ENCODE data around the gene SHISAL1.

SHISAL1 gene

GRCh38 chr22:44213489-44214043, 99.2 kb downstream of the SHISAL1 start:
- TF ChIP-seq TAF1 (IDR thresholded peaks at IDR 0.05; ENCODE audit: low read depth, low read length) (no peak), SPI1 (IDR thresholded peaks at IDR 0.05; ENCODE audit: low read depth, low read length) (no peak), PAX5 (IDR thresholded peaks at IDR 0.05; ENCODE audit: insufficient read depth, low read length, severe bottlenecking) (no peak), POU2F2 (IDR thresholded peaks at IDR 0.05; ENCODE audit: low read depth, low read length) (no peak), POLR2AphosphoS5 (IDR thresholded peaks at IDR 0.05; ENCODE audit: low read depth, low read length) (no peak), POLR2A (IDR thresholded peaks at IDR 0.05; ENCODE audit: low read depth, low read length) (no peak)
- FAIRE-seq (peak; percentile 85), DNase-seq (ENCODE audit: insufficient read length, low spot score) (no peak)

GRCh38 chr22:44212936-44213335, 99.8 kb downstream of the SHISAL1 start:
- FAIRE-seq (no peak), DNase-seq (ENCODE audit: insufficient read length, low spot score) (no peak)
- TF ChIP-seq POU2F2 (IDR thresholded peaks at IDR 0.05; ENCODE audit: low read depth, low read length) (no peak), POLR2AphosphoS5 (IDR thresholded peaks at IDR 0.05; ENCODE audit: low read depth, low read length) (no peak), PAX5 (IDR thresholded peaks at IDR 0.05; ENCODE audit: insufficient read depth, low read length, severe bottlenecking) (no peak), SPI1 (IDR thresholded peaks at IDR 0.05; ENCODE audit: low read depth, low read length) (no peak), POLR2A (IDR thresholded peaks at IDR 0.05; ENCODE audit: low read depth, low read length) (no peak), TAF1 (IDR thresholded peaks at IDR 0.05; ENCODE audit: low read depth, low read length) (no peak)

GRCh38 chr22:44211946-44212930, 100.5 kb downstream of the SHISAL1 start:
- no peak for DNase-seq (ENCODE audit: insufficient read length, low spot score)
- FAIRE-seq: no peak
- no peak for TF ChIP-seq PAX5 (IDR thresholded peaks at IDR 0.05; ENCODE audit: insufficient read depth, low read length, severe bottlenecking)
- no peak for TF ChIP-seq POLR2A (IDR thresholded peaks at IDR 0.05; ENCODE audit: low read depth, low read length)
- no peak for TF ChIP-seq POU2F2 (IDR thresholded peaks at IDR 0.05; ENCODE audit: low read depth, low read length)
- TF ChIP-seq POLR2AphosphoS5 (IDR thresholded peaks at IDR 0.05; ENCODE audit: low read depth, low read length): no peak
- no peak for TF ChIP-seq SPI1 (IDR thresholded peaks at IDR 0.05; ENCODE audit: low read depth, low read length)
- TF ChIP-seq TAF1 (IDR thresholded peaks at IDR 0.05; ENCODE audit: low read depth, low read length): no peak

GRCh38 chr22:44211256-44211945, 101.3 kb downstream of the SHISAL1 start:
- DNase-seq (ENCODE audit: insufficient read length, low spot score): no peak
- TF ChIP-seq SPI1 (IDR thresholded peaks at IDR 0.05; ENCODE audit: low read depth, low read length) (no peak), POLR2A (IDR thresholded peaks at IDR 0.05; ENCODE audit: low read depth, low read length) (no peak), PAX5 (IDR thresholded peaks at IDR 0.05; ENCODE audit: insufficient read depth, low read length, severe bottlenecking) (no peak), POLR2AphosphoS5 (IDR thresholded peaks at IDR 0.05; ENCODE audit: low read depth, low read length) (no peak), TAF1 (IDR thresholded peaks at IDR 0.05; ENCODE audit: low read depth, low read length) (no peak)
- no peak for FAIRE-seq

- no peak for DNase-seq (ENCODE audit: insufficient read length, low spot score)
- FAIRE-seq: no peak
- TF ChIP-seq SPI1 (IDR thresholded peaks at IDR 0.05; ENCODE audit: low read depth, low read length) (no peak), PAX5 (IDR thresholded peaks at IDR 0.05; ENCODE audit: insufficient read depth, low read length, severe bottlenecking) (no peak), TAF1 (IDR thresholded peaks at IDR 0.05; ENCODE audit: low read depth, low read length) (no peak), POLR2AphosphoS5 (IDR thresholded peaks at IDR 0.05; ENCODE audit: low read depth, low read length) (no peak), POU2F2 (IDR thresholded peaks at IDR 0.05; ENCODE audit: low read depth, low read length) (no peak), POLR2A (IDR thresholded peaks at IDR 0.05; ENCODE audit: low read depth, low read length) (no peak)
These were observed 102.0 kb downstream of the SHISAL1 start for GRCh38 chr22:44210722-44211121.

GRCh38 chr22:44209343-44209742, 103.4 kb downstream of the SHISAL1 start:
- FAIRE-seq: no peak
- DNase-seq (ENCODE audit: insufficient read length, low spot score): no peak
- TF ChIP-seq POLR2AphosphoS5 (IDR thresholded peaks at IDR 0.05; ENCODE audit: low read depth, low read length) (no peak), POU2F2 (IDR thresholded peaks at IDR 0.05; ENCODE audit: low read depth, low read length) (no peak), PAX5 (IDR thresholded peaks at IDR 0.05; ENCODE audit: insufficient read depth, low read length, severe bottlenecking) (no peak), POLR2A (IDR thresholded peaks at IDR 0.05; ENCODE audit: low read depth, low read length) (no peak), TAF1 (IDR thresholded peaks at IDR 0.05; ENCODE audit: low read depth, low read length) (no peak), SPI1 (IDR thresholded peaks at IDR 0.05; ENCODE audit: low read depth, low read length) (no peak)

GRCh38 chr22:44207981-44208317, 104.8 kb downstream of the SHISAL1 start:
- no peak for TF ChIP-seq PAX5 (IDR thresholded peaks at IDR 0.05; ENCODE audit: insufficient read depth, low read length, severe bottlenecking)
- no peak for TF ChIP-seq TAF1 (IDR thresholded peaks at IDR 0.05; ENCODE audit: low read depth, low read length)
- TF ChIP-seq POU2F2 (IDR thresholded peaks at IDR 0.05; ENCODE audit: low read depth, low read length): no peak
- no peak for TF ChIP-seq POLR2AphosphoS5 (IDR thresholded peaks at IDR 0.05; ENCODE audit: low read depth, low read length)
- no peak for TF ChIP-seq POLR2A (IDR thresholded peaks at IDR 0.05; ENCODE audit: low read depth, low read length)
- TF ChIP-seq SPI1 (IDR thresholded peaks at IDR 0.05; ENCODE audit: low read depth, low read length): no peak
- DNase-seq (ENCODE audit: insufficient read length, low spot score) (no peak), FAIRE-seq (peak; percentile 5)

GRCh38 chr22:44207173-44207980, 105.4 kb downstream of the SHISAL1 start:
- FAIRE-seq (no peak), DNase-seq (ENCODE audit: insufficient read length, low spot score) (no peak)
- no peak for TF ChIP-seq TAF1 (IDR thresholded peaks at IDR 0.05; ENCODE audit: low read depth, low read length)
- TF ChIP-seq SPI1 (IDR thresholded peaks at IDR 0.05; ENCODE audit: low read depth, low read length): no peak
- no peak for TF ChIP-seq PAX5 (IDR thresholded peaks at IDR 0.05; ENCODE audit: insufficient read depth, low read length, severe bottlenecking)
- TF ChIP-seq POLR2A (IDR thresholded peaks at IDR 0.05; ENCODE audit: low read depth, low read length): no peak
- no peak for TF ChIP-seq POLR2AphosphoS5 (IDR thresholded peaks at IDR 0.05; ENCODE audit: low read depth, low read length)
- TF ChIP-seq POU2F2 (IDR thresholded peaks at IDR 0.05; ENCODE audit: low read depth, low read length): no peak
